Kidney epithelial cell (primary cell): Measurements from ENCODE around the gene SPATA13. TPM values are rescaled to one million over a fixed set of nuclear protein-coding genes. Genes with fewer than 3 reads are reported as not detected.

Experiments used
- DNase-seq: peaks from one replicate; pipeline ENCODE4 v3.0.0-alpha.2; 2010; ENCODE audit warnings: low read depth
- H3K27me3 ChIP-seq: 2 replicates; pipeline ENCODE4 v1.6.0; 2011; ENCODE audit warnings: low read length; ENCODE audit not compliant: control insufficient read depth, insufficient read depth
- H3K36me3 ChIP-seq: 2 replicates; pipeline ENCODE4 v1.5.1; 2011; ENCODE audit warnings: low read length; ENCODE audit not compliant: control insufficient read depth, insufficient read depth
- H3K4me3 ChIP-seq: 2 replicates; pipeline ENCODE4 v1.5.1; 2011; ENCODE audit warnings: low read depth, mild to moderate bottlenecking, control low read depth, low read length
- total RNA-seq: library from RNA; depleted of rRNA; stranded (reverse); fragments of >200 nt; gene quantifications from 2 replicates; pipeline ENCODE4 v1.2.3, GENCODE V29; 2015
- TF ChIP-seq, protein P1 (sequence below): IDR thresholded peaks from 2 replicates; pipeline ENCODE4 v1.5.1; 2011; ENCODE audit warnings: mild to moderate bottlenecking, moderate library complexity, low read length, control low read depth, inconsistent platforms; ENCODE audit not compliant: insufficient read depth, poor library complexity, severe bottlenecking

The SPATA13 gene
- total RNA-seq, 1 donor from 2014 or later, result 11.3 TPM

DNA sequence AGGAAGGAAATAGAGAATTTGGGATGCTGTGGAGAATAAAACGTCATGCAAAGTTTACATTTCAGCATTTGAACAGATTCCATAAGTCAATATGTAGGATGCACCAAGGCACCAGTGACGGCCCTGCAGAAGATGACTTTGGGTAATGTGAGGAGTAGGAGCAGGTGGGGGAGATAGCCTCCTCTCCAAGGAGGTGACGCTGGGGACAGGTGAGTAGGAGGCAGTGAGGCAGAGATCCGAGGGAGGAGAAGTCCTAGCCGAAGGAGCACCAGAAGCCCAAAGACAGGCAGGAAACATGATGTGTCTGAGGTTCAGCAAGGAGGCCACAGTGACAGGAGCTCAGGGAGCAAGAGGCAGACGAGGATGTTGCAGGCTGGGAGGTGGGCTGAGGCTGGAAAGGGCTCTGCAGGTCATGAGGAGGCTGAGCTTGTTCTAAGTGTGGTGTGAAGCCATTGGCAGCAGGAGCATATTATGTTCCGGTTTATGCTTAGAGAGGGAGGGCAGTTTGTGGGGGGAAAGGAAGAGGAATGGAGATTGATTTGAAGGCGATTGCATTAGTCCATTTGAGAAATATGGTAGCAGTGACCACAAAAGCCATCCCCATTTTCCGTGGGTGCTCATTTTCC, 93.1 kb downstream of the SPATA13 start:
- TF ChIP-seq, protein P1, sequence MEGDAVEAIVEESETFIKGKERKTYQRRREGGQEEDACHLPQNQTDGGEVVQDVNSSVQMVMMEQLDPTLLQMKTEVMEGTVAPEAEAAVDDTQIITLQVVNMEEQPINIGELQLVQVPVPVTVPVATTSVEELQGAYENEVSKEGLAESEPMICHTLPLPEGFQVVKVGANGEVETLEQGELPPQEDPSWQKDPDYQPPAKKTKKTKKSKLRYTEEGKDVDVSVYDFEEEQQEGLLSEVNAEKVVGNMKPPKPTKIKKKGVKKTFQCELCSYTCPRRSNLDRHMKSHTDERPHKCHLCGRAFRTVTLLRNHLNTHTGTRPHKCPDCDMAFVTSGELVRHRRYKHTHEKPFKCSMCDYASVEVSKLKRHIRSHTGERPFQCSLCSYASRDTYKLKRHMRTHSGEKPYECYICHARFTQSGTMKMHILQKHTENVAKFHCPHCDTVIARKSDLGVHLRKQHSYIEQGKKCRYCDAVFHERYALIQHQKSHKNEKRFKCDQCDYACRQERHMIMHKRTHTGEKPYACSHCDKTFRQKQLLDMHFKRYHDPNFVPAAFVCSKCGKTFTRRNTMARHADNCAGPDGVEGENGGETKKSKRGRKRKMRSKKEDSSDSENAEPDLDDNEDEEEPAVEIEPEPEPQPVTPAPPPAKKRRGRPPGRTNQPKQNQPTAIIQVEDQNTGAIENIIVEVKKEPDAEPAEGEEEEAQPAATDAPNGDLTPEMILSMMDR, result no peak

DNA sequence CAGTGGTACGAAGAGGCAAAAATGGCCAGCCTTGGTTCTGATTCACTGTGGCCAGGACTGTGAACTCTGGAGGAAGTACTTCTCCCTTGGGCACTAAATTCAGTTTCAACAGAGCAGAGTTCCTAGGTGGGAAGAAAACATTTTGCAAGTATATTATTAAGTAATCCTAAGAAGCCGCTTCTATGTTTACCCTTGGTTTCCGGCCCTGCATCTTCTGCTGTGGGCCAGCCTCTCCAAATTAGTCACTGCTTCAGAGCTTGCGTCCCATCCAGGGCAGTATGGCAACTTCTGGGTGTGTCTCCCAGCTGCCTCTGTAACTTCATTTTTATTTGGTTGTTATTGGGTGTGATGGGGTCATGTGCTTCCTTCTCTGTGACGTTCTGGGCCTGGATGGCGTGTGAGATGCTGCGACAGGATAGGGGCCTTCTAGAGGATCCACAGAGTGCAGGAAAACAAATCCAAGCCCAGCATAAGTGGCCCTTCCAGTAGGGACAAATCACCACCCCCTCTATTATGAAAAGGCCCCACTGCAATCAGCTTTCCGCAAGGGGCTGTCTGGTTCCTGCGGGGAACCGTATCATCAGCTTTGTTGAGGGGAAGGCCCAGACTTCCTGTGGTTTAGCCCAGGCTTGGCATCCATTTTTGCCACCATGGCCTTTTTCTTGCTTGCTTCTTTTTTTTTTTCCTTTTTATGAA, 93.8 kb downstream of the SPATA13 start:
- TF ChIP-seq, protein P1, result no peak

More for the DNA sequence above, 93.1 kb downstream of the SPATA13 start:
- H3K36me3 ChIP-seq, result peaks cover 2% of the 10 kb centered on the region
- DNase-seq, result no peak
- no peak overlapping the region for H3K4me3 ChIP-seq
- no peaks in the 10 kb centered on the region for H3K27me3 ChIP-seq

DNA sequence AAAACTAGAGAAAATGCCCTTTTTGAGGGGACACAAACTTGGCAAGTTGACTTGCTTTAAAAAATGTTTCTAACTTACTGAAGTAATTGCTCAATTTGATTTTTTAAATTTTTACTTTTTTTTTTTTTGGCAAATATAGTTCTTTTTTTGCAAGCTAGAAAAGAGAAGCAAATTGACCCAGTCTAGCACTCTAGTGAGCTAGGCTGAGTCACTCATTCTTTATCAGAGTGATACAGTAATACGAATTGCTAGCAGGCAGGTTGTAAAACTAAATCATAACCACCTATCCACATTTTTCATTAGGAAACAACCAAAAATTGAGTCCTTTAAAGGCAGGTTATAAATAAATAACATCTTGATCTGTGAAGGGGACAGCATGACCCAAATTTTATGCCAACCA, 97.0 kb downstream of the SPATA13 start:
- TF ChIP-seq, protein P1, result no peak
- H3K36me3 ChIP-seq, result no peaks in the 10 kb centered on the region
- no peak overlapping the region for H3K4me3 ChIP-seq
- no peak for DNase-seq
- no peaks in the 10 kb centered on the region for H3K27me3 ChIP-seq

More for the DNA sequence above, 93.8 kb downstream of the SPATA13 start:
- H3K4me3 ChIP-seq, result no peak overlapping the region
- no peak for DNase-seq
- peaks cover 2% of the 10 kb centered on the region for H3K36me3 ChIP-seq
- H3K27me3 ChIP-seq, result no peaks in the 10 kb centered on the region

DNA sequence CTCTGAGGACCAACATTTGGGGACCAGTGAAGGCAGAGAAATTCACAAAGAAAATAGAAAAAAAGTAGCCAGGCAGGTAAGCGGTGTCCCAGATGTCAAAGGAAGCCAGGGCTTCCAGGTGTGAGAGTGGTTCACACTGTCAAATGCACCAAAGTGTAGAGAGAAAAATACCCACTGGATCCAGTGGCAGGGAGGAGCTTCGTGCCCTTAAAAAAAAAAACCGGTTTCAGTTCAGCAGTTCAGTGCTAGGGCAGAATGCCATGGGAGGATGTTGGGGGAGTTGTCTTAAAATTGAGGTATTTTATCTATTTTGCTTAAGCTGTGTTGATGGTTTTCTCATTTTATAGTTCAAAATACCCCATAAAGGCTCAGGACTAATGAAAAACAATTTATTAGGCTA, 101.0 kb downstream of the SPATA13 start:
- TF ChIP-seq, protein P1, result no peak
- H3K27me3 ChIP-seq, result no peaks in the 10 kb centered on the region
- no peak for DNase-seq
- H3K36me3 ChIP-seq, result no peaks in the 10 kb centered on the region
- no peak overlapping the region for H3K4me3 ChIP-seq

DNA sequence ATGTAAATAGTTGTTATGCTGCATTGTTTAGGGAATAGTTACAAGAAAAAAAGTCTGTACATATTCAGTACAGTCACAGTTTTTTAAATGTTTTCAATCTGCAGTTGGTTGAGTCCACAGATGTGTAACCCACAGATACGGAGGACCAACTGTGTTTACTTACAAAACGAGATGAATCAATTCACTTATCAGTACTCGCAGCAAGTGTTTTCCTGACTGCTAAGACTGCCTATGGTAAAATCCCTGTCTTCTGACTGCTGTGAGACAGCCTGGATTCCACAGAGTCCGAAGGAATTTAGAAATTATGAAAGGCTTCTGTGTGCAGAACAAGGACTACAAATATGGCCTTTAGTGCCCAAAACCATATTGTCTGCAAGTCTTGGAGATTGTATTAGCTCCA, 103.1 kb downstream of the SPATA13 start:
- Histone ChIP-seq H3K27me3 (no peaks in the 10 kb centered on the region), H3K36me3 (no peaks in the 10 kb centered on the region), H3K4me3 (no peak overlapping the region)
- TF ChIP-seq, protein P1, result no peak
- DNase-seq, result no peak

DNA sequence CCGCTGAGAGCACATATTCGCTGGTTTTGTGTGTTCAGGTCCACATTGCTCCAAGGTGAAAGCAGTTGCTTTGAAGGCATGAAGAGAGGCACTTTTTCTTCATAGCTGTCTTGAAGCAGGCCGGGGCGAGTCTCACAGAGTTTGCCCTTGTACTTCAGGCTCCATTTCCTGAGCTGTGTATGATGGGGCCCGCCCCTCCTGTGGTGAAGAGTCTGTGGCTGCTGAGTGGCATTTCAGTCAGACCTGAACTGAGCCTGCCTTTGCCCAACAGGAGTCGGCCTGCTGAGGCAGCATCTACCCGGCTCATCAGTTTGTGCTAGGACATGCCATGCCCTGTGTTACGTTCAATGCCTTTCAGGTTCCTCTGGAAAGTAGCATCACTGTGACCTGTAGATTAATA, 104.5 kb downstream of the SPATA13 start:
- DNase-seq, result no peak
- H3K27me3 ChIP-seq, result no peaks in the 10 kb centered on the region
- H3K36me3 ChIP-seq, result no peaks in the 10 kb centered on the region
- TF ChIP-seq, protein P1, result no peak
- no peak overlapping the region for H3K4me3 ChIP-seq
